Ovary (tissue), 3 donors: ENCODE measurements around the gene C16orf89.

ENCODE experiments used
- CTCF ChIP-seq, 3 donors: fragments of 450-650 bp in 2 of 3; fragments of 200-600 bp in 1 of 3; IDR thresholded peaks; one replicate each; pipeline versions ENCODE4 v1.5.1 to v1.8.0; 2016 to 2022; ENCODE audit warnings: antibody characterized with exemption in 3 of 3, mild to moderate bottlenecking in 1 of 3
- EP300 ChIP-seq: sonication (generic); formaldehyde crosslinking; IDR thresholded peaks from one replicate; pipeline ENCODE4 v1.6.1; 2017; ENCODE audit warnings: antibody characterized with exemption
- POLR2A ChIP-seq: fragments of 450-650 bp; IDR thresholded peaks from one replicate; pipeline ENCODE4 v1.6.1; 2017; ENCODE audit warnings: antibody characterized with exemption, mild to moderate bottlenecking, moderate library complexity
- donor health status: DM: no; HTN: no; CAD: no.

- TF ChIP-seq CTCF (IDR thresholded peaks at IDR 0.05) = no peak
- TF ChIP-seq POLR2A = no peak
- TF ChIP-seq EP300 = no peak
These were observed 23.1 kb downstream of the C16orf89 start for GRCh38 chr16:5042574-5043171.
